Measurements from ENCODE around the gene TLK1.
"Not testable (repeated sequence)": the region's sequence is repeated elsewhere in the genome, so short reads cannot be mapped to it uniquely, and the experiment has no call there.

Gene TLK1

GRCh38 chr2:171076422-171076821, 84.3 kb downstream of the TLK1 start:
- not testable (repeated sequence) for DNase-seq

GRCh38 chr2:171072164-171072563, 88.5 kb downstream of the TLK1 start:
- DNase-seq, result no peak

DNA sequence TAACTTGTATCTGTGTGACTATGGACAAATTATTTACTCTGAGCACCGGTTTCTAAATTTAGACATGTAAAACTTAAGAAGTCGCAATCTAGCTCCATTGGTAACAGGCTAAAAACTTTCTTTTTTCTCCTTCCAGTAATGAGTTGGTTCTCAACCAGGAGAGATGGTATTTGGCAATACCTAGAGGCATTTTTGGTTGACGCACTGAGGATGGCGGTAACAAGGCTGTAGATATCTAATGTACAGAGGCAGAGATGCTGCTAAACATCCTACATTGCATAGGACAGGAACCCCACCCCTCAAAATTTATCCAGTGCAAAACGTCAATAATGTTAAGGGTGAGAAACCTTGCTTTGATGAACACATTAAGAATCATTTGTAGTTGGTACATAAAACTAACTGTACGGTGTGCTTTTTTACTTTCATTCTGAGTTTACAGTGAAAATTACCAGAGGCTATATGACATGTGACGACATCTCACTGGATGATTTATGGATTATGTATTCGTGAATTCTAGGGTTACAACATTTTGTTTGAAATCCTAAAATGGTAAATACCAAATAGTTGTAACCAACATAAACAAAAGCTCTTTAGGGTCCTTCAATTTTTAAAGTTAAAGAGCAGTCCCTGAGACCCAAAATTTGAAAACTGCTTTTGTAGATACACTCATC, 91.3 kb downstream of the TLK1 start:
- no peak for DNase-seq

DNA sequence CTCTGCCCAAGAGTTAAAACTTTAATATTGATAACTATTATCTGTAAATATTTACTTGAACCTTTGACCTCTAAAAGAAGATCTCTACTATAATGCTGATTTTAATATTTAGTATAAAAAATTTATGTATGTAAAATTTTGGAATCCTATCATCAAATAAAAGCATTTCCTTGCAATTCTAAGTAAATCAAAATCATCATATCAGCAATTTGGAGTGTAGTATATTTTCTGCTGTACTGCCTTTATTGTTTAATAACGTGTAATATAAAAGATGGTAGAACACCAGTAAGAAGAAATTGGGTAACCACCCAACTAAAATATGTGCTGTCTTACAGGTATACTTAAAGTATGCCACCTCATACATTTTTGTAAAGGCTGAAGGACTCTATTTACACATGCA, 94.6 kb downstream of the TLK1 start:
- no peak for DNase-seq

DNA sequence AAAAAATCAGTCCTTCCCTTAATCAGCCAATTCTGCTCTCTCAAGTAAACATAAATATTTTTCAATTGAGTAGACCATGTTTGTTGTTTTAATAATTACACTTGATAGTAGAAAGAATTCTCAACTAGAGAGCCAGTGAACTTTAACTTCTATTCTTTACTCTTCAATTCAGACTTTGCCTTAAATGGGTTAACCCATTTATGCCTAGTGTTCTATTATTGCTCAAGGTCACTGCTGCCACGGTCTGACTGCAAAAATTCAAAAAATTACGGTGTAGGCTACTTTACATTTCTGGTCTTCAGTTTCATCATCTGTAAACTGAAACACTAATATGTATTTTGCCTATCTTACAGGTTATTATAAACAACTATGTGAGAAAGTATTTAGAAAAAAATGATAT, 103.1 kb downstream of the TLK1 start:
- no peak for DNase-seq

DNA sequence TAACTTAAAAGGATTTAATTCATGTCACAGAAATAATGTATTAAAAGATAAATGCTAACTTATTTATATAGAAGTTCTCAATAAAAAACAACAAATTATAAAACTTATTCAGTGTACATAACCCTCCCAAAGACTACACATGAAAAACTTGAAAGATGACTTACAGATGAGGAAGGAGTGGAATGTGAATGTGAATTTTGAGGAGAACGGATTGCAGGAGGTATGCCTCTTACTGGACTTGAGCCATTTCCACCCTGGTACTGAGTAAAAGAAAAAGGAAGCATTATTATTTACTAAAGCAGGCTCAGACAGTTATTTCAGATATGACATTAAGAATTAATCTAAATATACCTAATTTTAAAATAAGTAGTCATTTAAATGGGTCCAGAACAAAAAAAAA, 104.4 kb downstream of the TLK1 start:
- no peak for DNase-seq

DNA sequence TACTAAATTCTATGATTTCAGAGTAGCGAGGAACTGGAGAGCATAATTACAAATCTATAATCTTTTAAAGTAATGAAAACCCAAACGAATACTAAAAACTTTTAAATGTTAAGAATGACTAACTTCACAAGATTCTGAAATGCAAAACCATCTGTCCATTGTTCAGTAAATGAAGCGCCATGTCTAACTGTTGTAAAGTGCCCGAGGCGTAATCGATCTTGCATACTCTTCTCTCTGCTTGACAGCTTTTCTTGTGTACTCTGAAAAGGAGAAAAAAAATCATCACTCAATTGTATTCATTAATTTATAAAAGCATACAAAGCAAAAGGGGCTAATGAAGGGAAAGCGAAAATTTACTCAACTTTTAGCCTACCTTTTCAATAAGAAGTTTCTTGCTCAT, 111.0 kb downstream of the TLK1 start:
- no peak for DNase-seq

- DNase-seq, result peak; percentile 42
Observed at GRCh38 chr2:171046048-171046560, 114.6 kb downstream of the TLK1 start.

DNA sequence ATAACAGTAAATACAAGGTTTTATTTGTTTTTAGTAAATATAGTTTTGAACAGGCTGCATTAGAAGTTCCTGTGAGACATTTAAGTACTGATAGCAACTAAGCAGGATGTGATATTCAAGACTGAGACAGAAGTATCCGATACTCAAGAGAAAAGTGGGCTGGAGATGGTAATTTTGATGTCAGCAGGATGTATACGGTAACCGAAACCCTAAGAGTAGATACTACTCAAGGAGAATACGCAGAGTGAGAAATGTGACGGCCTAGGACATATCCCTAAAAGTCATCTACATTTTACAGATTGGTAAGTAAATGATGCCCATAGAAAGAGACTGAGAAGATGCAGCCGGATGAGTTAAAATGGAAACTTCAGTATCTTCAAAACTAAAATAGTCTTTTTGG, 116.3 kb downstream of the TLK1 start:
- no peak for DNase-seq

DNA sequence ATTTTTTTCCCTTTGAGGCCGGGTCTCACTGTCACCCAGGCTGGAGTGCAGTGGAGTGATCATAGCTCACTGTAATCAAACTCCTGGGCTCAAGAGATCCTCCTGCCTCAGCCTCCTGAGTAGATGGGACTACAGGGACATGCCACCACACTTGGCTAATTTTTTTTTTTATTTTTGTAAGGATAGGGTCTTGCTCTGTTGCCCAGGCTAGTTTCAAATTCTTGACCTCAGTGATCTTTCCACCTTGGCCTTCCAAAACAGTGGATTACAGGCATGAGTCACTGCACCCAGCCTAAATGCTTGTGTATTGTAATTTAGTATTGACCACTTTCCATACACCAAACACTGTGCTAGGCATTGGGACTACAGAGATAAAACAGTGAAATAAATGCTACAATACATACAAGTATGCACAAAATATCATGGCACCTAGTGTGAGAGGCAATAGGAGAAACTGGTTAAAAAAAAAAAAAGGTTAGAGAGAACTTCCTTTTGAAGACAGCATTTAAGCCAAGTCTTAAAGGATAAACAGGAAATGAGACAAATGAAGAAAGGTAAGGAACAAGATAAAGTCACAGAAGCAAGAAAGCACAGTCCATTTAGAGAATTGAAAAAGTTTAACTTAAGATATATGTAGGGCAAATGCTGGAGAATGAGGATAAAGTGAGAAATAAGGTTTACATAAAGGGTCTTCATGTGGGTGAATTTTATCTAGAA, 118.3 kb downstream of the TLK1 start:
- no peak for DNase-seq

DNA sequence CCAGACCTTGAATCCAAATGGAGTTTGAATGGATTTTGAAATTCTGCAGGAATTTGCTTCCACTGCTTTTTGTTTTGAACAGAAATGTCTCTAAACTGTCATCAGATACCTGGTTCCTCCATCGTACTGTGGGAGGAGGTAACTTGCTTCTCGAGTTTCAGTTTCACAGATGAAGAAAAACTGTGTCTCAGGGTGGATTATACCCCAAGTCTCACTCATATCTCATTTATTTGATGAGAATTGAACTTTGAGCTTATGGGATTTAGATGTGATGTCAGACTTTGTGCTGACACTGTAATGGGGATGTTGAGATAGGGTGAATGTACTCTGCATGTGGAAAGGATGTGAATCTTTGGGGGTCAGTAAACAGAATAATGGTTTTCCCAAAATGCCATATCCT, 124.2 kb downstream of the TLK1 start:
- no peak for DNase-seq

DNA sequence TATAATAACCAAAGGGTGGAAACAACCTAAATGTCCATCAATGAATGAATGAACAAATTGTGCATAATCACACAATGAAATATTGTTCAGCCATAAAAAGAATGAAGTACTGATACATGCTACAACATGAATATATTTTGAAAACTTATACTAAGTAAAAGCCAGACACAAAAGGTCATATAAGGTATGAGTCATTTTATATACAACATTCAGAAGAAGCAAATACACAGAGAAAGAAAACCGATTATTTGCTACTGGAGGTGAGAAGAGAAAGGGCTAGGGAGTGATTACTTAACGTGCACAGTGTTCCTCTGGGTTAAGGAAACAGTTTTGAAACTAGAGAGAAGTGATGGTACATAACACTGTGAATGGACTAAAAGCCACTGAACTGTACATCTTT, 126.4 kb downstream of the TLK1 start:
- DNase-seq, result no peak

DNA sequence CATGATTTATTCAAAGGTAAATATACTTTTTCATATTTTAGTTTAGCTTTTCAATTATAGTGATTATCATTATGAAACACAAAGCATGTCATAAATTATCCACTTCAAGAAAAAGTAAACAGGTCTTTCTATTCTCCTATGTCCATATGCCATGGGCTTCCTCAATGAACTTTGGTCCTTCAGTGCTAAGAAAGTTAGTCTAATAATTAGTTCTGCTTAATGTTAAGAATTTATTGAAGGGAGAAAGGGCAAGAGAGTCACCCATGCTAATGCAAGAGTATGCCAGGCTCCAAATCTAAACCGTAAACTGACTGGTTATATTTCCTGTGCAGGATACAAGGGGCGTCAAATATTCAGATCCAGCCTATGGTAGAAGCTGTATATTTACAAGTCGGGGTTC, 135.5 kb downstream of the TLK1 start:
- no peak for DNase-seq

GRCh38 chr2:171018522-171018921, 142.2 kb downstream of the TLK1 start:
- no peak for DNase-seq

DNA sequence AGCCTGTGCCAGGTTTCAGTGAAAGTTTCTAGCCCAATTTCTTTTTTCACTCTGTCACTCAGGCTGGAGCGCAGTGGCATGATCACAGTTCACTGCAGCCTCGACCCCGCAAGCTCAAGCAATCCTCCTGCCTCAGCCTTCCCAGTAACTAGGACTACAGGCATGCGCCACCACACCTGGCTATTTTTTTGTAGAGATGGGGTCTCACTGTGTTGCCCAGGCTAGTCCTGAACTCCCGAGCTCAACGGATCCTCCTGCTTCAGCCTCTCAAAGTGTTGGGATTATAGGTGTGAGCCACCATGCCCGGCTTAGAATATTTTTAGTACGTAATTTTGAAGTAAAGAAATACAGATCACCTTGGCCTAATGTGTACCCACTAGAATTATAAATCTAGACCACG, 144.6 kb downstream of the TLK1 start:
- DNase-seq, result no peak

DNA sequence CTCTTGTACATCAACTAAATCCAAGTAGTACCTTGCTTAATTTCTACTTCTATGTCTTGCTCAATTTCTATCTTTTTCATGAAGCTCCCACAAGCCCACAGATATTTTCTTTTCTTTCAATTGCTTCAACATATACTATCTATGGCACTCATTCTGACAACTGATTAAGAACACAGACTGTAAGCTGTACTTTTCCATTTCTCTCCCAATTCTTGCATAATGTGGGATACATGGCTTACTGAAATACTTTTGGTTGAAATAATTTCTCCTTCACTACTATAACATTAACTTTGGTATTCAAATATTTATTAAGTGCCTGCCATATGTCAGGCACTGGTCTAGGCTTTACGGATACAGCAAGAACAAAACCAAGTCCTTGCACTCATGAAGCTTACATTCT, 146.8 kb downstream of the TLK1 start:
- DNase-seq, result no peak

DNA sequence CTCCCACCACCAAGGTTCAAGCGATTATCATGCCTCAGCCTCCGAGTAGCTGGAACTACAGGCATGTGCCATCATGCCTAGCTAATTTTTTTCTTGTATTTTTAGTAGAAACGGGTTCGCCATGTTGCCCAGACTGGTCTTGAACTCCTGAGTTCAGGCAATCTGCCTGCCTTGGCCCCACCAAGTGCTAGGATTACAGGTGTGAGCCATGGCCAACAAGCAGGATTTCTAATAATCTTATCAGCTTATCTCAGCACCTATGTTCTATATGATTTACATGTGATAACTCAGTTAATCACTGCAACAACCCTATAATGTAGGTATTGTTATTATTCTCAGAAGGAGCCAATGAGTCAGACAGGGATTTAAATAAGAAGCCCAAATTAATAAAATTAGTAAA, 151.3 kb downstream of the TLK1 start:
- no peak for DNase-seq

DNA sequence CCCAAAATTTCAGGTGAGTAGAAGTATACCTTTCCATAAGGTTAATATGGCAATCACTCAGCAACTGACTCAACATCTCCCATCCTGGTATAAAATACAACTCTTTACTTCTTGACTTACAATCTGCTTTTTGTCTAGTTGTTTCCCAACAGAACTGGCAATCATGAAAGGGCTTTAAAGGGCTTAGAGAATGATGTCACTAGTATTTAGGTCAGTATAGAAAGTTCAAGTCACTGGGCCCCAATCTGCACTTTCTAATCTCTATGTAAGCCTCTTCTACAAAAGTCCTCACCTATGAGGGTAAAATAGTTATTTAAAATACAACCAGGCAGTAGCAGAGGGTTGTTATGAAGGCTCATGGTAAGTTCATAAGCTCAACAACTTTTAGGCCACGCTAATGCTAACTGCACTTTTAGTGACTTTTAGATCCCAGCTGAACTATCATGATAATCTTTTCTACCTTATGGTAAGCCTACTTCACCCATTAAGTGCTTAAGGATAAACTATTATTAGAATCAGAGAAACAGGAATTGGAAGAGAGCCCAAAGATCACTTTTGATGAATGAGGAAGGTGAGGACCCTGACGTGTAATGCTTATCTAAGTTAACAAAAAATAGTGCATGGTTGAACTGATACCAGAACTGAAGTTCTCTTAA, 152.0 kb downstream of the TLK1 start:
- DNase-seq, result no peak

DNA sequence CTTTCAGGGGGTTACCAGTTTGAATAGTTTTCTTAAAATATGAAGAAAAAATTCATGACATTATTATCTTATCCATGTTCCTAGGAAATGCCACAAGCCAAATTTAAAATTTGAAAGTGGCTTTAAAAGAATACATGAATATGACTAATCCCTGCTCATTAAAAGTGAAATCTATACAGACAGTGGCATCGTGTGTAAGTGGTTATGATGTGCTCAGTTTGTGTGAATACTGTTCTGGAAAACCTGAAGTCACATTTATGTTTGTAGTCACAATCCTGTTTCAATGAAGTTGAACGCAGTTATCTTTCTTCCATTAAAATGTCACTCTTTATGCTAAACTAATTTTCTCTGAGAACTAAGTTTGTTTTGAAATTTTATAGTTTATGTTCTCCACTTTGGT, 155.9 kb downstream of the TLK1 start:
- DNase-seq, result no peak

- no peak for DNase-seq
Observed at GRCh38 chr2:171004363-171004762, 156.3 kb downstream of the TLK1 start.

- DNase-seq, result no peak
Observed at GRCh38 chr2:170999654-171000053, 161.0 kb downstream of the TLK1 start.

- DNase-seq, result no peak
Observed at GRCh38 chr2:170997893-170998597, 162.6 kb downstream of the TLK1 start.

GRCh38 chr2:170996316-170996715, 164.4 kb downstream of the TLK1 start:
- DNase-seq, result no peak
